Loucy (cell line): Measurements from ENCODE around the gene PYGB.

ENCODE experiments used
- H2AFZ ChIP-seq: fragments of 200-600 bp; sonication (generic); 2 replicates; pipeline ENCODE4 v1.6.0; 2016; ENCODE audit warnings: antibody characterized with exemption, mild to moderate bottlenecking, low read length, moderate library complexity
- H3F3A ChIP-seq: fragments of 200-600 bp; 2 replicates; pipeline ENCODE4 v1.6.0; 2016; ENCODE audit warnings: antibody characterized with exemption, low read depth, mild to moderate bottlenecking
- H3K27me3 ChIP-seq: fragments of 200-600 bp; sonication (generic); 2 replicates; pipeline ENCODE4 v1.6.1; 2014; ENCODE audit warnings: low read length, mild to moderate bottlenecking; ENCODE audit not compliant: insufficient read depth, poor library complexity, severe bottlenecking
- H3K36me3 ChIP-seq: fragments of 200-600 bp; sonication (generic); 2 replicates; pipeline ENCODE4 v1.6.1; 2016; ENCODE audit warnings: low read length; ENCODE audit not compliant: insufficient read depth
- H3K4me1 ChIP-seq: fragments of 200-600 bp; sonication (generic); 2 replicates; pipeline ENCODE4 v1.5.1; 2014; ENCODE audit warnings: low read length, mild to moderate bottlenecking; ENCODE audit not compliant: insufficient read depth, poor library complexity, severe bottlenecking
- H3K4me2 ChIP-seq: fragments of 200-600 bp; sonication (generic); 2 replicates; pipeline ENCODE4 v1.6.0; 2014; ENCODE audit warnings: antibody characterized with exemption, low read length, low read depth, mild to moderate bottlenecking; ENCODE audit not compliant: poor library complexity, severe bottlenecking
- H3K4me3 ChIP-seq: fragments of 200-600 bp; sonication (generic); 2 replicates; pipeline ENCODE4 v1.5.1; 2014; ENCODE audit warnings: low read length, mild to moderate bottlenecking, mixed read lengths; ENCODE audit not compliant: poor library complexity, severe bottlenecking
- H3K79me2 ChIP-seq: fragments of 200-600 bp; sonication (generic); 2 replicates; pipeline ENCODE4 v1.6.1; 2014; ENCODE audit warnings: low read length; ENCODE audit not compliant: insufficient read depth
- H3K9ac ChIP-seq: fragments of 200-600 bp; sonication (generic); 2 replicates; pipeline ENCODE4 v1.6.0; 2014; ENCODE audit warnings: mild to moderate bottlenecking, low read depth, low read length, moderate library complexity; ENCODE audit not compliant: poor library complexity, severe bottlenecking
- H3K9me2 ChIP-seq: fragments of 200-600 bp; sonication (generic); replicated peaks from 2 replicates; pipeline ENCODE4 v1.6.1; 2016; ENCODE audit warnings: low read depth, low read length, mixed read lengths
- H3K9me3 ChIP-seq: fragments of 200-600 bp; sonication (generic); 2 replicates; pipeline ENCODE4 v1.6.1; 2014; ENCODE audit warnings: mild to moderate bottlenecking, antibody characterized with exemption, low read length, low read depth; ENCODE audit not compliant: insufficient read depth
- H4K20me1 ChIP-seq: fragments of 200-600 bp; sonication (generic); 2 replicates; pipeline ENCODE4 v1.6.0; 2014; ENCODE audit warnings: antibody characterized with exemption, low read length, mild to moderate bottlenecking; ENCODE audit not compliant: insufficient read depth, poor library complexity, severe bottlenecking
- EZH2phosphoT487 ChIP-seq: fragments of 200-600 bp; IDR thresholded peaks from 2 replicates; pipeline ENCODE4 v1.6.1; 2018; ENCODE audit warnings: antibody characterized with exemption, mild to moderate bottlenecking, moderate library complexity, borderline replicate concordance
- TF ChIP-seq, protein P1 (sequence below): fragments of 200-600 bp; sonication (generic); conservative IDR thresholded peaks from 2 replicates; pipeline ENCODE4 v1.5.1; 2014; ENCODE audit warnings: mild to moderate bottlenecking, antibody characterized with exemption, low read length

PYGB gene

DNA sequence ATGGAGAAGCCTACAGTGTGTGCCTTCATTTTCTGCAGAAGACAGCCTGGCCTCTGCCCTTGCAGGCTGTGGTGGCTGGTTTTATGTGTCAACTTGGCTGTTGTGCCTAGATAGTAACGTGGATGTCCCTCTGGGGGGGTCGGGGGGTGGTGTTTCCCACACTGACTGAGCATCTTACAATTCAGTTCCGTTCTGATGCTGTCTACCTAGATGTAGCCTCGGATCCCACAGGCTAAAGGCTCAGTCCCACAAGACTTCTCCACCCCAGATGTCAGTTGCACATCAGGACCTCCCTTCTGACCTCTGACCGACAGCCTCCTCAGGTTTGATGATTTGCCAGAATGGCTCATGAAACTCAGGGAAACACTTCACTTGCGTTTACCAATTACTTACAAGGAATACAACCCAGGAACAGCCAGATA is 4.4 kb downstream of the PYGB start:
- Histone ChIP-seq H3K4me2 (peak overlapping the region; percentile 75), H3K4me3 (no peak overlapping the region), H2AFZ (no peak overlapping the region), H4K20me1 (peaks cover 35% of the 10 kb centered on the region), H3K79me2 (peaks cover 79% of the 10 kb centered on the region), H3K27me3 (no peaks in the 10 kb centered on the region), H3K9me2 (no peaks in the 10 kb centered on the region), H3K36me3 (no peaks in the 10 kb centered on the region), H3K9ac (peak overlapping the region; percentile 45), H3K4me1 (peaks cover 55% of the 10 kb centered on the region), H3F3A (0 out of 2 replicates have a peak, but pooled peaks cover 2% of the 10 kb centered on the region), H3K9me3 (no peaks in the 10 kb centered on the region)
- TF ChIP-seq, protein P1, sequence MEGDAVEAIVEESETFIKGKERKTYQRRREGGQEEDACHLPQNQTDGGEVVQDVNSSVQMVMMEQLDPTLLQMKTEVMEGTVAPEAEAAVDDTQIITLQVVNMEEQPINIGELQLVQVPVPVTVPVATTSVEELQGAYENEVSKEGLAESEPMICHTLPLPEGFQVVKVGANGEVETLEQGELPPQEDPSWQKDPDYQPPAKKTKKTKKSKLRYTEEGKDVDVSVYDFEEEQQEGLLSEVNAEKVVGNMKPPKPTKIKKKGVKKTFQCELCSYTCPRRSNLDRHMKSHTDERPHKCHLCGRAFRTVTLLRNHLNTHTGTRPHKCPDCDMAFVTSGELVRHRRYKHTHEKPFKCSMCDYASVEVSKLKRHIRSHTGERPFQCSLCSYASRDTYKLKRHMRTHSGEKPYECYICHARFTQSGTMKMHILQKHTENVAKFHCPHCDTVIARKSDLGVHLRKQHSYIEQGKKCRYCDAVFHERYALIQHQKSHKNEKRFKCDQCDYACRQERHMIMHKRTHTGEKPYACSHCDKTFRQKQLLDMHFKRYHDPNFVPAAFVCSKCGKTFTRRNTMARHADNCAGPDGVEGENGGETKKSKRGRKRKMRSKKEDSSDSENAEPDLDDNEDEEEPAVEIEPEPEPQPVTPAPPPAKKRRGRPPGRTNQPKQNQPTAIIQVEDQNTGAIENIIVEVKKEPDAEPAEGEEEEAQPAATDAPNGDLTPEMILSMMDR = no peak
- no peak for TF ChIP-seq EZH2phosphoT487

DNA sequence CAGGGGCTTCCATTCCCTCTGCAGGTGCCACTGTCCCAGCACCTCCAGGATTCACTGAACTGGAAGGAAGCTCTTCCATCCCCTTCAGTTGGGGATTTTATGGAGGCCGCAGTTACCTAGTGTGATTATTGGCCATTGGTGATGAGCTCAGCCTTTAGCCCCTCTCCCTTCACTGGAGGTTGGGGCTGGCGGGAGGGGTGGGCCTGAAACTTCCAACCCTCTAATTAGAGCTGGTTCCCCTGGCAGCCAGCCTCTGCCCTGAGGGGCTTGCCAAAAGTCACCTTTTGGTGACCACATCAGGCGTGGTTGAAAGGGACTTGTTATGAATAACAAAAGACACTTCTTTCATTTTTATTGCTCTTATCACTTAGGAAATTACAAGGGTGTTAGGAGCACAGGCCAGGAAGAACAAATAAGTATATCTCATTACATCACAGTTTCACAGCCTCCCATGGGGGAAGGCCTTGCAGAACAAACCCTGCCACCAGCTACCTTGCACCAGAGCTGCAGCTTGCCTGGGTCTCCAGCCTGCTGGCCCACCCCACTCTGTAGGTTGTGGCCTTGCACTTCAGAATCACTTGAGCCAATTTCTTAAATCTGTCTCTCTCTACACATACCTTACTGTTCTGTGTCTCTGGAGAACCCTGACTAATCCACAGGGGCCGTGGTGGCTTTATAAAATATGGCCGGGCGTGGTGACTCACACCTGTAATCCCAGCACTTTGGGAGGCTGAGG is 5.0 kb downstream of the PYGB start:
- no peaks in the 10 kb centered on the region for H3K27me3 ChIP-seq
- H3K36me3 ChIP-seq = no peaks in the 10 kb centered on the region
- peak overlapping the region; percentile 45 for H3K9ac ChIP-seq
- H4K20me1 ChIP-seq = peaks cover 35% of the 10 kb centered on the region
- H2AFZ ChIP-seq = no peak overlapping the region
- H3K9me3 ChIP-seq = no peaks in the 10 kb centered on the region
- H3K9me2 ChIP-seq = no peaks in the 10 kb centered on the region
- H3K4me1 ChIP-seq = peaks cover 57% of the 10 kb centered on the region
- TF ChIP-seq, protein P1 = no peak
- TF ChIP-seq EZH2phosphoT487 = no peak
- no peak overlapping the region for H3K4me3 ChIP-seq
- H3F3A ChIP-seq = 0 out of 2 replicates have a peak, but pooled peaks cover 2% of the 10 kb centered on the region
- peak overlapping the region; percentile 75 for H3K4me2 ChIP-seq
- H3K79me2 ChIP-seq = peaks cover 83% of the 10 kb centered on the region

DNA sequence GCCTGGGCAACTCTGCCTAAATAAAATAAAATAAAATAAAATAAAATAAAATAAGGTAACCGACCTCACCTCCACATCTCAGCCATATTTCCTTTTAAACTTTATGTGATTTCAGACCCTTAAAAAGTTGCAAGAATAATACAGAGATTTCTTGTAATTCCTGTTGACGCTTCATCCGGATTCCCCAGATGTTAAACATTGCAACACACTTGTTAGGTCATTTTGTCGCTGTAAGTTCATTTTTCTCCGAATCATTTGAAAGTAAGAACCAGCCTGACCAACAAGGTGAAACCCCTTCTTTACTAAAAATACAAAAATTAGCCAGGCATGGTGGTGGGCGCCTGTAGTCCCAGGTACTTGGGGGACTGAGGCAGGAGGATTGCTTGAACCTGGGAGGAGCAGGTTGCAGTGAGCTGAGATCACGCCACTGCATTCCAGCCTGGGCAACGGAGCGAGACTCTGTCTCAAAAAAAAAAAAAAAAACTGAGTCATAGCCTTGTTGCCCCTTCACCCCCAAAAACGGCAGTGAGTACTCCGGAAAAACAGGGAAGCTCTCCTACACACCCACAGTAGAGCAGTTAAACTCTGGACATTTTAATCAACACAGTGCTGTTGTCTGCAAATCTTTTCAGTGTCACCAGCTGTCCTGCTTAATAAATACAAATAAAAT is 5.9 kb downstream of the PYGB start:
- Histone ChIP-seq H3K9me3 (no peaks in the 10 kb centered on the region), H3K79me2 (peaks cover 87% of the 10 kb centered on the region), H3K9me2 (no peaks in the 10 kb centered on the region), H3K4me1 (peaks cover 64% of the 10 kb centered on the region), H2AFZ (no peak overlapping the region), H3K9ac (no peak overlapping the region), H3F3A (no peaks in the 10 kb centered on the region), H4K20me1 (peaks cover 41% of the 10 kb centered on the region), H3K4me3 (no peak overlapping the region), H3K4me2 (no peak overlapping the region), H3K36me3 (no peaks in the 10 kb centered on the region), H3K27me3 (no peaks in the 10 kb centered on the region)
- no peak for TF ChIP-seq EZH2phosphoT487
